Neural progenitor cell (in vitro differentiated cells): ENCODE results near the gene RELN.

ENCODE experiments used
- CTCF ChIP-seq: fragments of 200-600 bp; sonication (generic); IDR thresholded peaks from 2 replicates; pipeline ENCODE4 v1.5.1; 2017; ENCODE audit warnings: antibody characterized with exemption, mild to moderate bottlenecking
- EZH2 ChIP-seq: fragments of 200-600 bp; sonication (generic); IDR thresholded peaks from 2 replicates; pipeline ENCODE4 v1.6.1; 2017; ENCODE audit warnings: antibody characterized with exemption, mild to moderate bottlenecking, moderate library complexity

- TF ChIP-seq CTCF (no peak), EZH2 (no peak)
These were observed 258.3 kb downstream of the RELN start for GRCh38 chr7:103731169-103731568.
